HG03064 (cell line): Measurements from ENCODE around the gene LRRC7.

Experiments
- ATAC-seq: cut with Tn5 transposase; IDR thresholded peaks from one replicate; pipeline ENCODE4 v1.9.1; 2021; ENCODE audit warnings: low read depth; ENCODE audit not compliant: unreplicated experiment

LRRC7 gene

GRCh38 chr1:70142075-70142474 is 574.4 kb downstream of the LRRC7 start:
- no peak for ATAC-seq

DNA sequence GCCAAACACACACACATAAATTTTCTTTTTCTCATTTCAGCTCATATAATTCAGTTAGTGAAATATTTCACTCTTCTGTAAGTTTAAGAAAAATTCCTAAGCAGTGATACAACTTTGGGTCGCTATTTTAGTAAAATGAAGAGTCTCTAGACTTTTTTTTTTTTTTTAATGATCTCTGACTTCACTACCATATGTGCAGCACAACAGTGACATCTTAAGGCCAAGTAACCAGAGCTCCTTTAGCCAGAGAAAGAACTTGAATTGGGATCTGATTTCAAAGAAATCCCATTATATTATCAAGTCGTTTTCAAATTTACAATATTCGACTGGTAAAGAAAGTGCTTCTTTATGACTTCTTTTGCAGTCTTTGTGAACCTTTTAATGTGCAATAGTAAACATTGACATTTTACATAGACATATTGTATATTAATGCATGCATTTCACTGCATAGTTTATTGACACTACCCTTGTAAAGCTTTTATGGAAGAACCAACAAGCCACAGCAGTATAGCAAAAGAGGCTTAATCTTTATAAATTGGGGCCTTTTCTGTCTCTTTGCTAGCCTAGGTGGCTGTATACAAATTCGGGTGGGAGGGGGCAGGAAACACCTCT is 575.4 kb downstream of the LRRC7 start:
- no peak for ATAC-seq

DNA sequence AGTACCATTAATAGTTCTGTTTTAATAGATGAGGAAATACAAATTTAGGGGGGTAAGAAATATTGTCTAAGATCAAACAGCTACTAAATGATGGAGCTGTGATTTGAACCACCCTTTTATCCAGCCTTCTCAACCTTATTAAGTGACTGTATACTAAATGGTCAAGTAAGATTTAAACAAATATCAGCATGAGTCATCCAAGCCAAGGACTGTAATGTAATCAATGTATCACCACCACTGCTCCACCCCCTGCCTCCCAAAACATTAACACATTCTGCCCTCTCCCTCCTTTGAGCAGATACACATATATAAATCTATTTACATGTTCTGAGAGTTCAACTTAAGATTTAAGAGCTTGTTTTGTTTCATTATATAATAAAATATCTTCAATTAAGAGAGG is 578.8 kb downstream of the LRRC7 start:
- ATAC-seq, result no peak

DNA sequence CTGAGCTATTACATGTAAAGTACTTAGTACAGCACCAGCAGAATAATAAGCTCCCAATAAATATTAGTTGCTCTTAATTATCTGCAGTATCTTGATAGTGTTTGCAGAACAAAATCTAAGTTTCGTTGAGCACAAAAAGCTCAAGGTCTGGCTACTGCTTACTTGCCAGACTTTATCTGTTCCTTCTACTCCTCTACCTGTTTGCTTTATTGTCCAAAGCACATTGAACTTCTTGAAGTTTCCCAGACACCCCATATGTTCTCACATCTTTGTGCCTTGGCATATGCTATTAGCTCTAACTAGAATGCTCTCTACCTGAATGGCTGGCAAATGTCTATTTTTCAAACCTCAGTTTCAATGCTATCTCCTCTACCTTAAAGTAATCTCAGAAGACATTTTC is 582.7 kb downstream of the LRRC7 start:
- ATAC-seq, result no peak

DNA sequence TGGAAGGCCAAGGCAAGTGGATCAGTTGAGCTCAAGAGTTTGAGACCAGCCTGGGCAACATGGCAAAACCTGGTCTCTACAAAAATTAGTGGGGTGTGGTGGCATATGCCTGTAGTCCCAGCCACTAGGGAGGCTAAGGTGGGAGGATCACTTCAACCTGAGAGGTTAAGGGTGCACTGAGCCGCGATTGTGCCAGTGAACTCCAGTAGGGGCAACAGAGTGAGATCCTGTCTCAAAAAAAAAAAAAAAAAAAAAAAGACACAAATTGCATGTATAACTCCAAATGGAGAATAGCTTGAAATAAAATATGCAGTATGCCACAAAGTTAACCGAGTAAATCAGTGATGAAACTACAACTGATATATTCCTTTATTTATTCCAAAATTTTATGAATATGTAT is 586.0 kb downstream of the LRRC7 start:
- ATAC-seq, result no peak

GRCh38 chr1:70156529-70157120 is 588.9 kb downstream of the LRRC7 start:
- ATAC-seq, result no peak

DNA sequence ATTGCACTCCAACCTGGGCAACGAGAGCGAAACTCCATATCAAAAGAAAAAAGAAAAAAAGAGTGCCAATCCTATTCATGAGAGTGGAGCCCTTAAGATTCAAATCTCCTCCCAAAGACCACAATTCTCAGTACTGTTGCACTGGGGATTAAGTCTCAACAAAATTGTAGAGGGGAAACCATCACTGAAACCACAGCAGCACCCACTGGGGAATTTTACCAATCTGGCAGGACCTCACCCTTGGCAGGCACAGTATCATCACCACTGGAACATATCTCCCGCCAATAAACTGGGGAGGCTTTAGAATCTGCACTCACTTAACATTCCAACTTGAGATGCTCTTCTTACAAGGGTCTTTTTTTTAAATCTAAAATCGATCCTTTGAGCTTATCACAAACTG is 596.6 kb downstream of the LRRC7 start:
- no peak for ATAC-seq

- ATAC-seq, result no peak
Measured at GRCh38 chr1:70168283-70168682, 600.6 kb downstream of the LRRC7 start.

DNA sequence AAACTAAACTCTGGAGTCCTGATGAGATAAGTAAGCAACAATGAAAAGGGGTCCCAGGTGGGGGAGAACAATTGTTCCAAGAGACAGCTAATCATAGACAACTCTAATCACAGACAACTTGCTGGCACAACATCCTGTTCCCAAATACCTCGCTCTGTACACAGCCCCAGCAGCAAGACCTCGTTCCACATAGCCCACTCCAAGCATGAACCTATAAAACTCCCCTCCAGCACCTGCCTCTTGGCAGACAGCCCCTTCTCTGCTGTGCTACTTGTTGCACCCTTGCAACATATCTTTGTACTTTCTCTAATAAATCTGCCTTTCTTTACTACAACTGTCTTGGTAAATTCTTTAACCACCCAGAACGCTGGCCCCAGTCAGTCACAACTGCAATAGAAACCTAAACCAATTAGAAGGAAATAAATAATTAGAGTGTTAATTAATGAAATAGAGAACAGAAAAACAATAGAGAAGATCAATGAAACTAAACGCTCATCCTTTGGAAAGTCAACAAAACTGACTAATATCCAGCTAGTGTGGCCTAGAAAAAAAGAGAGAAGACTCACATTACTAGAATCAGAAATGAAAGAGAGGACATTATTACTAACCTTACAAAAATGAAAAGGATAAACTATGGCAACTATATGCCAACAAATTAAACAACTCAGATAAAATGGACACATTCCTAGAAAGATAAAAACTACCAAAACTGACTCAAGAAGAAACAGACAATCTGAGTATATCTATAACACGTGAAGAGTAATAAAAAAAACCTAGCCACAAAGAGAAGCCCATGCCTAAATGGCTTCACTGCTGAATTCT is 601.5 kb downstream of the LRRC7 start:
- ATAC-seq, result no peak

- ATAC-seq, result no peak
Measured at GRCh38 chr1:70171512-70171911, 603.8 kb downstream of the LRRC7 start.
